Measurements from ENCODE around the gene VAT1L. TPM values are rescaled to one million over a fixed set of nuclear protein-coding genes. Genes with fewer than 3 reads are reported as not detected.
"Not testable (repeated sequence)": the region's sequence is repeated elsewhere in the genome, so short reads cannot be mapped to it uniquely, and the experiment has no call there.

Gene VAT1L
- total RNA-seq, 4 donors from 2014 or later: 0.53 to 2.5 (median 0.92) TPM

GRCh38 chr16:77991701-77992100, 203.3 kb downstream of the VAT1L start:
- H3K36me3 ChIP-seq: no peaks in the 10 kb centered on the region

DNA sequence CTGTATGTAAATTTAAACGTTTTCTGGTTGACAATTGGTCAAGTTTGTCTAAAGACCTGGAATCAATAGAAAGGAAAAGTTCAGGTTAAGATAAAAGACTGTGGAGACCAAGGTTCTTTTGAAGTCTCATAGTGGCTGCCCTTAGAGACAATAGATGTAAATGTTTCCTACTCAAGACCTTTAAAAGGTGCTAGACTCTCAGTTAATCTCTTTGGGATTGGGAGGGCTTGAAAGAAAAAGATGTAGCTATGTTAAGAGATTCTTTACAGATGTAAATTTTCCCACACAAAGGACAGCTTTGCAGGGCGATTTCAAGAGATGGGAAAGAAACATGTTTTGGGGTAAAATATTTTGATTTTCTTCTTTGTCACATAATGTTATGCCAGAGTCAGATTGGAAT, 204.0 kb downstream of the VAT1L start:
- H3K4me1 ChIP-seq, DNase-seq, H3K27me3 ChIP-seq, H3K27ac ChIP-seq, H3K9me3 ChIP-seq, H3K36me3 ChIP-seq, H3K4me3 ChIP-seq: not testable (repeated sequence)

More at GRCh38 chr16:77991701-77992100, 203.3 kb downstream of the VAT1L start:
- DNase-seq: no peak
- Histone ChIP-seq H3K4me1 (no peaks in the 10 kb centered on the region), H3K9me3 (no peaks in the 10 kb centered on the region), H3K27ac (no peak overlapping the region), H3K4me3 (no peak overlapping the region), H3K27me3 (no peaks in the 10 kb centered on the region)
- TF ChIP-seq POLR2A (IDR thresholded peaks at IDR 0.05) (no peak), CTCF (IDR thresholded peaks at IDR 0.05) (no peak)

GRCh38 chr16:77993111-77993985, 205.0 kb downstream of the VAT1L start:
- Histone ChIP-seq H3K4me3 (no peak overlapping the region), H3K36me3 (no peaks in the 10 kb centered on the region), H3K9me3 (no peaks in the 10 kb centered on the region), H3K27me3 (no peaks in the 10 kb centered on the region), H3K27ac (peak overlapping the region in 3 of 4 donors; percentile 25 to 70 (median 58)), H3K4me1 (no peaks in the 10 kb centered on the region)
- TF ChIP-seq POLR2A (IDR thresholded peaks at IDR 0.05) (no peak), CTCF (IDR thresholded peaks at IDR 0.05) (no peak)
- no peak for DNase-seq

DNA sequence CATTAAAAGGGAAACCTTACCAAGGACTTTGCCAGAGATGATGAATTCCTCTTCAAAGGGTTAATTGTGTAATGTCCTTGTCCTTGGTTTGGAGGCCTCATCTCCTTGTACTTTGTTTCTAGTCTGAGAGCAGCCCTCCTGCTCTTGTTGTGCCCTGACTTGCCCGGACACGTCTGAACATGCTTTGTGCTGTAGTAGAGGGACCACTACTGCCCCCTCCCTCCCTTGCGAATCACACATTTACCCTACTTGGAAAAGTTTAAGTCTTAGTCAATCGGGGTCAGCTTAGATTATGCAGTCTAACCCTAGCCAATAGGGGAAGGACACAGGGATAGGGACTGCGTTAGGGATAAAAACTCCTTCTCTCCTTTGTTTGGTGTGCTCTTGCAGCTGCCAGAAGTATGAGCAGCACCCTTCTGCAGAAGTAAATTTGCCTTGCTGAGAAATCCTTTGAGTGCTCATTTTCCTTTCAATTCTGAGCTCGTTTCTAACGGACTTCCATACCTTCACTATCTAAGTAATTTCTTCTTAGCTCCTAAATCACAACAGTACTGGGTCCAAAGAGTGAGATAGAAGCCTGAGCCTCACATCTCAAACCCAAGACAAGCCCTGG, 207.6 kb downstream of the VAT1L start:
- no peaks in the 10 kb centered on the region for H3K9me3 ChIP-seq

GRCh38 chr16:77998350-77999023, 210.1 kb downstream of the VAT1L start:
- Histone ChIP-seq H3K4me3 (no peak overlapping the region), H3K36me3 (no peaks in the 10 kb centered on the region), H3K9me3 (no peaks in the 10 kb centered on the region), H3K27ac (no peak overlapping the region), H3K4me1 (no peaks in the 10 kb centered on the region), H3K27me3 (no peaks in the 10 kb centered on the region)
- no peak for DNase-seq
- TF ChIP-seq POLR2A (IDR thresholded peaks at IDR 0.05) (no peak), CTCF (IDR thresholded peaks at IDR 0.05) (no peak)

More for the DNA sequence above, 207.6 kb downstream of the VAT1L start:
- no peak for DNase-seq
- H3K27me3 ChIP-seq: no peaks in the 10 kb centered on the region
- no peak overlapping the region for H3K27ac ChIP-seq
- no peak overlapping the region for H3K4me3 ChIP-seq
- H3K4me1 ChIP-seq: no peaks in the 10 kb centered on the region
- H3K36me3 ChIP-seq: no peaks in the 10 kb centered on the region
- no peak for TF ChIP-seq POLR2A (IDR thresholded peaks at IDR 0.05)
- TF ChIP-seq CTCF (IDR thresholded peaks at IDR 0.05): no peak

Measured in Peyer's patch (tissue), 4 donors.